ENCODE results near the gene TUBGCP5. TPM values are rescaled to one million over a fixed set of nuclear protein-coding genes. Genes with fewer than 3 reads are reported as not detected.

TUBGCP5 gene
- total RNA-seq = 16.4 and 19.8 TPM in 2 replicates

DNA sequence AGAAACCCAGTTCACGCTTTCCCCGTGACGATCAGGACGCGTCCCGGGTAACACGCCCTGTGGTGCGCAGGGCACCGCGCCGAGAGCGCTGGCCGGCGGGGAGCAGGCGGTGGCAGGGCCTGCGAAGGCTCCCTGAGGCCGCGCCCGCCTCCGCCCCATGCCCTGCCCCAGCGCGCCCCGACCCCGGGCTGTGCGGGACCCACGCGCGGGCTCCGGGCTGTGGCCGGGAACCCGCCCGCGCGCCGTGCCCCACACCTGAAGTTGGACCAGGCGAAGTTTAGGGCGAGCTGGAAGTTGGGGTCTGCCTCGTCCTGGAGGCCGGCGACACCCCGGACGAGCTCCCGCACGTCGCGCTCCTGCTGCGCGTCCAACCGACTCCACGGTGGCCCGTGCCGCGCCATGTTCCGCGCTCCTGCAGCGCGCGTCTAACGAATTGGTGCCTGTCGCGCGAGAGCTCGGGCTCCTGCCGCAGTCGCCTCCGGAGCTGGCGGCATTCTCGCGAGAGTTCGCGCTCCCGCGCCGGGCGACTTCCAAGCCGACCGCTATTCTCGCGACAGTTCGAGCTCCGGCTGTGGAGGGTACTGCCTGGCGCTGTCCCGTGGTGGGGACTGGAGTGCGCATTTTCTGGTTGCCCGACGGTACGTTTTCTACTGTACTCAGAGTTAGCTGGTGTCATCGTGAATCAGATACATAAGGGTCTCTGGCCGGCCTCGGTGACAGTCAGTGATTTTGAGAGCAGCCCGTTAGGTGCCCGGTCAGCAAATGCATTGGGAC is at the start of gene TUBGCP5:
TSS of gene TUBGCP5 (minus strand) at position 427 of the 774 bp plus-strand sequence. CDS start at position 401, 26 bp downstream.

DNA sequence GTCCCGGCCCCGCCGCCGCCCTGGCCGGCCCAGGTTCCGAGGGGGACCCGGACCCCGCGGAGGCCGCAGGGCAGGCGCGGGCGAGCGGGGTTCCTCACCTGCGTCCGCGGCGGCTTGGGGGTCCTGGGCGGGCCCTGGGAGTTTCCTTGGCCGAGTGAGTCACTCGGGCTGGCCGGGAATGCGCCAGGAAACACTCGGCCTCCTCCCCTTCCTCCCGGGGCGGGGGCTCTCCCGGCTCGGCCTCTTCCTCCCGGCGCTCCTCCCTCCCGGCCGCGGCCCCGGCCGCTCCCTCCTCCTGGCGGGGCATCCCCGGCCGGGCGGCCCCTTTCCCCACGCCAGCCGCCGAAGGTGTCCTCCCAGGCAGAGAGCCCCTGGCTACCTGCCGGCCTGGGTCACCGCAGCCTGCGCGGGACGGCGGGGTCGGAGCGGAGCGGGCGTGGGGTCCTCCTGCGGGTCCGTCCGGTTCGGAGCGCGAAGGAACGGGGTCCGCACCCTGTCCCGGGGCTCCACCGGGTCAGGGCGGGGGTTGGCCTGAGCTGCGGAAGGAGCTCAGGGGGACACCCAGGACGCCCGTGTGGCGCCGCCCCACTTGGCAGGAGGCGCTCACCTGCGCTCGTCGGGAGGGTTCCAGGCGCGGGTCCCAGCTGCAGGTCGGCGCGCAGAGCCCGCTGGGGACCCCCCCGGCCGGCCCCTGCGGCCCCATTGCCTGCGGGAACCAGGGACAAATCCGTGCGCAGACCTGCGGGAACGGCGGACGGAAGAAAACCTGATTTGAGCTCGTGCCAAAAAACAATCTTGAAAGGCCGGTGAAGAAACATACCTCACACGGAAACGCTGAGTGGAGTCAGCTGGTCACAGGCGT is 58.9 kb downstream of the TUBGCP5 start, which contains the start of gene CYFIP1:
TSS of gene CYFIP1 (minus strand) at position 180 of the 862 bp plus-strand sequence. CDS start 33,083 bp downstream, outside the sequence.

Other genes with a start within 250 kb of the TUBGCP5 start
- 50.9 and 71.8 TPM in 2 replicates for gene NIPA2, start 200.9 kb downstream of the TUBGCP5 start, total RNA-seq
- 88.5 and 89.9 TPM in 2 replicates for gene CYFIP1, start 59.2 kb downstream of the TUBGCP5 start, total RNA-seq
- gene GOLGA6L1, start 97.3 kb upstream of the TUBGCP5 start, total RNA-seq = not detected in 2 replicates

Data from tracheal epithelial cell (primary cell).